Pons (tissue), 1 donor: Measurements from ENCODE around the gene OTOF.
A peak's percentile ranks its signal among the peaks of the same experiment; 100 is the strongest.

Experiments
- DNase-seq: peaks from one replicate; pipeline ENCODE4 v3.0.0-alpha.2; 2016; ENCODE audit warnings: low spot score

The OTOF gene

GRCh38 chr2:26464390-26465265 is 13.3 kb downstream of the OTOF start:
- DNase-seq: no peak

- no peak for DNase-seq
Observed at GRCh38 chr2:26463244-26464192, 14.4 kb downstream of the OTOF start.

- DNase-seq: peak; percentile 16
Observed at GRCh38 chr2:26462511-26463243, 15.2 kb downstream of the OTOF start.

- no peak for DNase-seq
Observed at GRCh38 chr2:26462100-26462499, 15.8 kb downstream of the OTOF start.

GRCh38 chr2:26461601-26462023 is 16.3 kb downstream of the OTOF start:
- no peak for DNase-seq

- DNase-seq: no peak
Observed at GRCh38 chr2:26460613-26461031, 17.3 kb downstream of the OTOF start.

GRCh38 chr2:26459991-26460612 is 17.8 kb downstream of the OTOF start:
- no peak for DNase-seq

- DNase-seq: no peak
Observed at GRCh38 chr2:26458365-26459042, 19.4 kb downstream of the OTOF start.

- no peak for DNase-seq
Observed at GRCh38 chr2:26457695-26458364, 20.1 kb downstream of the OTOF start.

GRCh38 chr2:26457251-26457666 is 20.7 kb downstream of the OTOF start:
- no peak for DNase-seq

GRCh38 chr2:26456440-26457250 is 21.3 kb downstream of the OTOF start:
- DNase-seq: no peak

GRCh38 chr2:26455670-26456439 is 22.1 kb downstream of the OTOF start:
- DNase-seq: no peak

GRCh38 chr2:26455037-26455669 is 22.8 kb downstream of the OTOF start:
- no peak for DNase-seq

- no peak for DNase-seq
Observed at GRCh38 chr2:26454561-26455001, 23.3 kb downstream of the OTOF start.

GRCh38 chr2:26453421-26454329 is 24.2 kb downstream of the OTOF start:
- DNase-seq: no peak

- no peak for DNase-seq
Observed at GRCh38 chr2:26451700-26452099, 26.2 kb downstream of the OTOF start.

- DNase-seq: no peak
Observed at GRCh38 chr2:26450031-26450635, 27.8 kb downstream of the OTOF start.
